Retinal pigment epithelial cell (primary cell): ENCODE measurements around the gene OPRL1.

ENCODE experiments used
- DNase-seq: peaks from one replicate; pipeline ENCODE4 v3.0.0-alpha.2; 2010; ENCODE audit warnings: low read depth
- H3K4me3 ChIP-seq: 2 replicates; pipeline ENCODE4 v1.5.1; 2011; ENCODE audit warnings: mild to moderate bottlenecking, low read length, control low read depth, moderate library complexity
- CTCF ChIP-seq: conservative IDR thresholded peaks from 2 replicates; pipeline ENCODE4 v1.5.1; 2011; ENCODE audit warnings: low read depth, low read length, control low read depth, inconsistent platforms

OPRL1 gene

GRCh38 chr20:64108731-64109681, 29.1 kb downstream of the OPRL1 start:
- no peak for TF ChIP-seq CTCF
- no peak overlapping the region for H3K4me3 ChIP-seq
- DNase-seq: no peak

- no peak for TF ChIP-seq CTCF
Observed at GRCh38 chr20:64109831-64110391, 30.0 kb downstream of the OPRL1 start.

GRCh38 chr20:64110411-64111068, 30.7 kb downstream of the OPRL1 start:
- no peak overlapping the region for H3K4me3 ChIP-seq
- no peak for DNase-seq

More at GRCh38 chr20:64109831-64110391, 30.0 kb downstream of the OPRL1 start:
- DNase-seq: no peak
- H3K4me3 ChIP-seq: no peak overlapping the region

GRCh38 chr20:64111841-64112641, 32.2 kb downstream of the OPRL1 start:
- no peak overlapping the region for H3K4me3 ChIP-seq
- DNase-seq: no peak
- TF ChIP-seq CTCF: no peak

More at GRCh38 chr20:64110411-64111068, 30.7 kb downstream of the OPRL1 start:
- no peak for TF ChIP-seq CTCF

- no peak for TF ChIP-seq CTCF
- DNase-seq: no peak
- H3K4me3 ChIP-seq: no peak overlapping the region
Observed at GRCh38 chr20:64112691-64113443, 33.0 kb downstream of the OPRL1 start.

GRCh38 chr20:64113444-64113775, 33.5 kb downstream of the OPRL1 start:
- no peak for DNase-seq
- no peak overlapping the region for H3K4me3 ChIP-seq
- no peak for TF ChIP-seq CTCF
